Measurements from ENCODE around the gene SPHK1.

Gene SPHK1

DNA sequence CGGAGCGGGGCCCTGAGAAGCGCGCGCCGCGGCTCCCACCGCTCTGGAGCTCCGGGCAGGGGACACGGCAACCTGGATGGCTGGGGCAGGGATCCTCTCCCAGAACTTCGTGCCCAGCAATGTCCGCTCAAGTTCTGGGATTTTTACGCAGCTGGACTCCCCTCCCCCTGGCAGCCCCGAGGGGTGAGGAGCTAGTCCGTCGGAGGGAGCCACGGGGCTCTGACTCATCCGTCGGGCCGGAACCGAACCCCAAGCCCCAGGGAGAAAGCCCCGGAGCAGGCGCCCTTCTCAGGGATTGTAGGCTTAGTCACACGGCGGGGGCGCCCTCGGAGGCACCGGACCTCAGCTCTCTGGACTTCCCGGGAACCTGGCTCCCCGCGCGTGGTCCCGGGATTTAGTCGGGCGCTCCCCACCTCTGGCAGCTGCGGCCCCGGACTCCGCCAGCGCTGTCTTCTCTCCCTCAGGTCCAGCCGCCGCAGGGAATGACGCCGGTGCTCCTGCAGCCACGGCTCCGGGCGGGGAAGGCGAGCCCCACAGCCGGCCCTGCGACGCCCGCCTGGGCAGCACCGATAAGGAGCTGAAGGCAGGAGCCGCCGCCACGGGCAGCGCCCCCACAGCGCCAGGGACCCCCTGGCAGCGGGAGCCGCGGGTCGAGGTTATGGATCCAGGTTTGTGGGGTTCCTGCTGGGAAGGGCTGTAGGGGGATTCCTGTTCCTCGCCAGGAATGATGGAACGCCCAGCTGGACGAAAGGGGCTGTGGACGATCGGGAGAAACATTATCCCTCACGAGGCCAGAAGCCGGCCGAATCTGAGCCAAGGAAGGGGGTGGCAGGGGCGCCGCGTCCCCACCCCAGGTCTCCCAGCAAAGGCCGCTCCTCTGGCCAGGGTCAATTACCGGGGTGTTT, 830 bp downstream of the SPHK1 start:
- DNase-seq, result peak; percentile 38

DNA sequence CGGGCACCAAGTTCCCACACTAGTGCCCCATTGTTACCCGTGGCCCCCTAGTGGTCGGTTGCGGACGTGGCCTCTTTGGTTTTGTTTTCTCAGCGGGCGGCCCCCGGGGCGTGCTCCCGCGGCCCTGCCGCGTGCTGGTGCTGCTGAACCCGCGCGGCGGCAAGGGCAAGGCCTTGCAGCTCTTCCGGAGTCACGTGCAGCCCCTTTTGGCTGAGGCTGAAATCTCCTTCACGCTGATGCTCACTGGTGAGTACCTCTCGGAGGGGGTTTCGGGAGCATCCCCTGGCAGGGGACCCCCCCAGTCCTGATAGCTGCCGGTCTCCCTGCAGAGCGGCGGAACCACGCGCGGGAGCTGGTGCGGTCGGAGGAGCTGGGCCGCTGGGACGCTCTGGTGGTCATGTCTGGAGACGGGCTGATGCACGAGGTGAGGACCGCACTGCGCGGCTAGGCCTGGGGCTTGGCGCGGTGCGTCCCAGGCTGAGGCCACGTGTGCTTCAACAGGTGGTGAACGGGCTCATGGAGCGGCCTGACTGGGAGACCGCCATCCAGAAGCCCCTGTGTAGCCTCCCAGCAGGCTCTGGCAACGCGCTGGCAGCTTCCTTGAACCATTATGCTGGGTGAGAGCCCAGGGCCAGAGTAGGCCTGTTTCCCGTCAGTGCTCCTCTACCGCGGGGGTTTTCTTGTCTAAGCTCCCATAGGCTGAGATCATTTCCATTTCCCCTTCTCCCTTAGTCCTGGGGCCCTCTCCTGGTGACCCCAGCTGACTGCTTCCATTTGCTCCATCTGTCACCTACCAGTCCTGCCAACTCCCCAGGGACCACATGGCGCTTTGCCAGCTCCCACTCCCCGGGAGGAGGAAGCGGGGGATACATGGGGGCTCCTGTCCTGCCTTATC, 1.7 kb downstream of the SPHK1 start:
- DNase-seq, result peak; percentile 39

DNA sequence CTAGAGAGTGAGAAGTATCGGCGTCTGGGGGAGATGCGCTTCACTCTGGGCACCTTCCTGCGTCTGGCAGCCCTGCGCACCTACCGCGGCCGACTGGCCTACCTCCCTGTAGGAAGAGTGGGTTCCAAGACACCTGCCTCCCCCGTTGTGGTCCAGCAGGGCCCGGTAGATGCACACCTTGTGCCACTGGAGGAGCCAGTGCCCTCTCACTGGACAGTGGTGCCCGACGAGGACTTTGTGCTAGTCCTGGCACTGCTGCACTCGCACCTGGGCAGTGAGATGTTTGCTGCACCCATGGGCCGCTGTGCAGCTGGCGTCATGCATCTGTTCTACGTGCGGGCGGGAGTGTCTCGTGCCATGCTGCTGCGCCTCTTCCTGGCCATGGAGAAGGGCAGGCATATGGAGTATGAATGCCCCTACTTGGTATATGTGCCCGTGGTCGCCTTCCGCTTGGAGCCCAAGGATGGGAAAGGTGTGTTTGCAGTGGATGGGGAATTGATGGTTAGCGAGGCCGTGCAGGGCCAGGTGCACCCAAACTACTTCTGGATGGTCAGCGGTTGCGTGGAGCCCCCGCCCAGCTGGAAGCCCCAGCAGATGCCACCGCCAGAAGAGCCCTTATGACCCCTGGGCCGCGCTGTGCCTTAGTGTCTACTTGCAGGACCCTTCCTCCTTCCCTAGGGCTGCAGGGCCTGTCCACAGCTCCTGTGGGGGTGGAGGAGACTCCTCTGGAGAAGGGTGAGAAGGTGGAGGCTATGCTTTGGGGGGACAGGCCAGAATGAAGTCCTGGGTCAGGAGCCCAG, 2.8 kb downstream of the SPHK1 start:
- DNase-seq, result no peak

DNA sequence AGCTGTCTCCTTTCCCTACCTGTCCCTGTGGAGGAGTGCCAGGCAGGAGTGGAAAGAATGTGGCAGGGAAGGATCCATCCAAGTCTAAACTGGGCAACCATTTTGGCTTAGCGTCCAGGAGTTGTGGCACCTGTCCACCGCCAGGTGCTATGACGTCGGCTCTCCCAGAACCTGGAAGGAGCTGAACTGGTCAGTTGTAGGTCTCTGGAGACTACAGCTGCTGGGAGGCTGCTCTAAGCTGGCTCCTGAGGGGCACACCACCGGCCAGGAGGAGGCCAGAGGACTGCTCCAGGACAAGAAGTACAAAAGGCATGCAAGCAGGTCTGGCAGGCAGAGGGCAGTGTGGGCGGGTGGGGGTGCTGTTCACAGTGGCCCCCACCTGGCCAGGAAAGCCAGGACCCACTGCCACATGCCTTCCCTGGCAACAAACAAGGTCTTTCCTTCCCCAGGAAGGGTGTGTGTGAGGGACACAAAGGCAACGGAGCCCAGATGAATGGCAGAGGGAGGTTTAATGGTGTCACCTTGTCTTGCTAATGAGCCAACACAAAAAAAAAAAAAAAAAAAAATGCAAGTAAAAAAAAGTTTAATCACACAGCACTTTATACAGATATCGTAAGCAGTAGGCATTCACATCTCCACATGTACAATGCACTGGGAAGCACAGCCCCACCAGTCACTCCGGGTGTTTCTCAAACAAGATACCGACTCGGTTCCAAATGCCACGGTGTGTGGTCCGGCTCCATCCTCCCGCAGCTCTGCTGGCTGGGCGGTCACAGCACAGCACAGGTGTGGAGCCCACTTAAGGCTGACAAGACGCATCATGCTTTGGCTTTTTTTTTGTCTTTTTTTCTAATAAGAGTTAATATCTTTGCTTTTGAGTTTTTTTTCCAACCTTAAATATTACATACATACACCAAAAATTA, 4.8 kb downstream of the SPHK1 start:
- no peak for DNase-seq

DNA sequence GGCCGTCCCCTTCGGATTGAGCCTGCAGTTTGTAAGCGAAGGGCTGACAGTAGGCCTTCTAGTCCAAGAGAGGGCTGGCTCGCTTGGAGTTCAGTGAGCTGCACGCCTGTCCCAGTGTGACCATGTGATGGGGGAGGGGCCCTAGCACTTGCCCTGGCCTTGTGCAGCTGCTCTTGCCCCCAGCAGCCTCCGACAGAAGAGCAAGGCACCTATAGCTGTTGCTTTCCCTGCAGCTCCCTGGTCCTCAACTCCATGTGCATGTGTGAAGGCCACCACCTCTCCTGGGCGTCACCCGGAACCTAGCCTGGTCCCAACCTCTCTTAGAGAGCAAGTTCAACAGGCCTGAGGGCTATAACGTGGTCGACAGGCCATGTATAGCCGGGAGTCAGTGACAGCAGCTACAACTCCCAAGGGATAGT, 5.6 kb downstream of the SPHK1 start:
- no peak for DNase-seq

DNA sequence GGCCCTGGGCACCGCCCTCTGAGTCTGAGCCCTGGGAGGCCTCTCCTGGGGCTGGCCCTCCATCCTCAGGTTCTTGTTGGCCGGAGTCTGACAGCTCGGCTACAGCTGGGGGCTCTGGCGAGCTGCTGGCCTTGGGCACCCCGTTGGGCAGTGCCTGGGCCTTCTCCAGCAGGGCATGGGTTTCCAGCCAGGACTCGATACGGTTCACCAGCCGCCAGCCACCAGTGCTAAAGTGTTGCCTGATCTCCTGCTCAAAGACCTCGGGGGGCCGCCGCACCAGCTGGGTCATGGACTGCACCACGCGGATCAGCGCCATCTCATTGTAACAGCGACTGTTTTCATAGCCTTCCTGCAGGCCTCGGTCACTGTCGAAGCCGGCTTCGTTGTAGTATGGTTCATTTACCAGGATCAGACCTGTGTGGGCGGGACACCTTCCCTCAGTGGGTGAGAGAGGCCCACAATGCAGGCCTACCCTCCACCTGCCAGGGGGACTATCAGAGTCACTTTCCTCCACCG, 6.8 kb downstream of the SPHK1 start:
- DNase-seq, result no peak

DNA sequence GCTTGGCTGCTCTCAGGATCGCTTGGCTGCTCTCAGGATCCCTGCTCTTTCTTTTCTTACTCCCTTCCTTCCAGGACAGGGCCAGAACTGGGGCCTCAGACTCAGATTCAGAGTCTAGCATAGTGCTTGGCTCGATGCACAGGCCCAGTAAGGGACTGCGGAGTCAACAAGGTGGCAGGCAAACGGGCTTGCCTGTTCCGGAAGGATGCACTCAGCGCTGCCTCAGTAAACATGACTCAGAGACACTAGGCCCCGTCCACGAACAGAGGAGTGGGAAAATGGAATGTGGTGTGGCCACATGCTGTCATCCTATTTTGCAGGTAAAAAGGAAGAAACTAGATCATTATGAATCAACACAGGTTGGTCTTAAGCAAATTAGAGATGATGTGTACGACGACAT, 9.8 kb downstream of the SPHK1 start:
- DNase-seq, result no peak

DNA sequence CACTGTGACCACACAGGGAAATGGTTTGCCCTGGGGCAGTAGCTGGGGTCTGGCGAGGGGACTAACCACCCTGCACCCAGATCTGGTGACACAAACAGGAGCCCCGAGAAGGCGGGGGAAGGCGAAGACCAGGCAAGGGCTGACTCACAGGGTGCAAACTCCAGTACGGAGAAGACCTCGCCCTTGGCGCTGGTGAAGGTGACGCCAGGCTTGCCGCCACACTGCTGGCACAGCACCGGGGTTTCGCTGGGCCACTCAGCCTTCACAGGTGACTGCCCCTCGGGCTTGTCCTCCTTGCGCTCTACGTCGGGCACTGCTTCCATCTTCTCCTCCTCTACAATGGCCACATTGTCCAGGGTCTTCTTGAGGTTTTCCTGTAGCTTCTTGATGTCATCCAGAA, 11.6 kb downstream of the SPHK1 start:
- DNase-seq, result no peak

DNA sequence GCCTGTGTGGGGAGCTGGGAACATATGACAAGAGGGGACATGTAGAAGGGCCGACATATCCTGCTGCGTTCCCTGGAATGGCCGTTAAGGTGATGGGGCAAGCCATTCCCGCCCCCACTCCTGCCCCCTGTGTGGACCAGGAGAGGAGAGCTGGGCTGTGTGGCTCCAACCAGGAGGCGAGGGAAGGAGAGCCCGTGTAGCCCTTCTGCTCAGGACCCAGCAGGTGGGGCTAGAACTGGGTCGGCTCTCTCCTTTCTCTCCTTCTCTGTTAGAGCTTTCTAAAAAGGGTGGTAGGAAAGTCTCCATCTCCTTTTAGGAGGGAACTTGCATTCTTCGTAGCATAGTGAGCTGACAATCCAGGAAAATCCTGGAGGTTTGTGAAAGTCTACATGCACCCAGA, 12.8 kb downstream of the SPHK1 start:
- no peak for DNase-seq

DNA sequence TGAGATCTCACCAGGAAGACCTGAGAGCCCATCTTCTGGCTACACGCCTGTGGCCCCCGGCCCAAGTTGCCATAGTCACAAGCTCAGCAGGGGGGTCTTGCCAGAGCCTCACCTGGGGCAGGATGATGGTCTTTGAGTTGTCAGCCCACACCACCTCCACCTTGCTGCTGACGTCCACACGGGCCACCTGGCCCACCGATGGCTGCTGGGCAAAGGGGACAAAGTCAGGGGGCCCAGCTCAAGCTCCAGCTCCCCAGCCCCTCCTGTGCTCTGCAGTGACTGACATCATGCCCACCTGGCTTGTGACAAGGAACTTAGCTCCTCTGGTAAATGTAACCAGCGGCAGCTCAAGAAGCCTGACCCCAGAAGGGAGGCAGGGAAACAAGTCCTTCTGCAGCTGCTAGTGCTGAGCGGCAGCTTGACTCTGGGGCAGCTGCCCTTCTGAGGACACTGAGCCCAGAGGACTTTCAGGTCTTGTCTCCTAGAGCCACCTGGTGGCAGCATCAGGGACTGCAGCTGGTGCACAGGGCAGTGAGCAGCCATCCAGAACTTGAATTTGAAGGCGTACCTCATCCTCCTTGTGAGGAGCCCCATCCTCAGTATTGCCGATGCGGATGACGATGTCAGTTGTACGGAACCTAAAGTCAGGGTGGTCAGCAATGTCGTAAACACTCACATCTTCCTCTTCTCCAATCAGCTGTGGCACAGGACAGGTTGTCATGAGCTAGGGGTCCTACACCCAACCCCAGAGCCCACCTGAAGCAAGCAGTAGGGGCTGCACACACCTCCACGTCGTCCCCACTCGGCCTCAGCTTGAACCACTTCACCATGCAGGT, 13.5 kb downstream of the SPHK1 start:
- no peak for DNase-seq

DNA sequence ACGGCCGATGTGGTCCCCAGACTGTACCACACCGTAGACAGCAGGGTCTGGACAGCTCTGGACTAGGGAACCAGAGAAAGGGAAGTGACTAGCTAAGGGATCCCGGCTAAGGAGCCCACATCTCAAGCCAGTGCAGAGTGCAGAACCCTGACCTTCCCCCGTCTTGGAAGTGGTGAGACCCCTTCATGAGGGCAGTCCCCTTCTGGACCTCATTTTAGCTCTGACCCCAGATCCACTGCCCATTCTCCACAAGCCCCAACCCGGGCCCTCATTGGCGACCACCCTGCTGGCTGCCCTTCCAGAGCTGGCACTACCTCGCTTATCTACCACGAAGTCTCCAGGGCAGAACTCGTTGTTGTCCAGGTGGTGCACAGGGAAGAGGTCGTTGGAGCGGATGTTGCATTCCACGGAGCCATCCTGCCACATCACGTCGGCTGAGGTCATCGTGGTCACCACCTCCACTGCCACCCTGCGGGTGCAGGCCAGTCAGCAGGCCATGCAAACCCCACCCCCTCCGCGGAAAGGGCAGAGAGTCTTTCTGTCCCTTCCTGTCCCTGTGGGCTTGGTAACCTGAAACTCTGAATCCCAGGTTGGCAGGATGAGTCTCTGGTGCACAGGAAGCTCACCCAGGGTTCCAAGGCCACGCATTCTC, 14.2 kb downstream of the SPHK1 start:
- no peak for DNase-seq

DNA sequence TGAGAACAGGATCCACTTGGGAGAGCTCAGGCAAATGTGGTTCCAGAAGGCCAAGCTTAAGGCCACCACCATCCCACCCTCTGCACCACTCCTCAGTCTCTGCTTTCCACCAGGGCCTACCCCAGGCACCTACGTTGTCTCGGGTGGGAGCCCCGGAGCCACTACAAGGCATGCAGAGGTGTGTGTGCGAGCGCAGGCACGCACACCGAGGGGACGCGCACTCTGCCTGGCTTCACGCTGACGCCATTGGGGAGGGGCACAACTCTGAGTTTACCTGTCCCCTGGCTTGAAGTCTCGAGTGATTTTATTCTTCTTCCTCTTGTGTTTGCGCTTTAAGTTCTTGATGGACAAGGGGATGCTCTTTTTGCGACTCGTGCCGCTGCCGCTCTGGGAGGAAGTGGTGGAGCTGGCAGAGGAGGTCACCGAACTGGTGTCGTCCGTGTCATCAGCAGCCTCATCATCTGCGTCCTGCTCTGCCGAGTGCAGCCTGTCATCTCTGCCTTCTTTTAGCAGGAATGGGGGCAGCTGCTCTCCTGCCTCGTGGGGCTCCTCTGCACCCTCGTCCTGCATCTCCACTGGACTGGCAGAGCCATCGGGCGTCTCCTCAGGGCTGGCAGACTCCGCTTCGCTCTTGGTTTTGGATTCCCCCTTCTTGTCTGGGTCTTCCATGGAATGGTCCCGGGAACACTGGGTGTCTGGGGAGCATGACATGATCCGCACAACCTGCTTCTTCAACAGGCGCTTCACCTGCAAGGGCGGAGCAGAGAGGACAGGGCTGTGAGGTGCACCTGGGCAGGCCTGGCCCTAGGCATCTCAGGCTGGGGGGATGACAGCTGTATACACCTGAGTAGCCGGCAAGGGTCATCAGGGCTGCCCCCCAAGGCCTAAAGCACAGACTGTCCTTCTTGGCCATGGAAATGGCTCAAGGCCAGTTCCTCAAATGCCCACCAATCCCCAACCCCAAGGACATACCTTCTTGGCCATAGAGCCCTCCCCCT, 15.1 kb downstream of the SPHK1 start:
- DNase-seq, result no peak

DNA sequence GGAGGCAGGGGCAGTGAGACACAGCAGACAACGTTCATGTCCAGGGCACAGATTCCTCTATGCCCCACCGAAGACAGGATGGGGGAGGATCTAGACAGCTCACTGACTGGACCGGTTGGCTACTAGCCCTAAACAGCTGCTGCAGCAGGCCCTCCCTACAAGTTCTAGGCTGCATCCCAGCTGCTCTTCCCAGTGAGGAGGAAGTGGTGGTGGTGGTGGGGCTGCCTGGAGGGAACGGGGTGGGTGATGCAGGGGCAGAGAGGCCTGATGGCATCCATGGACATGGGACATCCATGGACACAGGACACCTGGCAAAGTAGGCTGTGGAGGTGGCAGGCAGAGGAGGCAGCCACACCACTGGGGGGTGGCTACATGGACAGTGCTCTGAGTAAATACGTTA, 18.3 kb downstream of the SPHK1 start:
- no peak for DNase-seq

DNA sequence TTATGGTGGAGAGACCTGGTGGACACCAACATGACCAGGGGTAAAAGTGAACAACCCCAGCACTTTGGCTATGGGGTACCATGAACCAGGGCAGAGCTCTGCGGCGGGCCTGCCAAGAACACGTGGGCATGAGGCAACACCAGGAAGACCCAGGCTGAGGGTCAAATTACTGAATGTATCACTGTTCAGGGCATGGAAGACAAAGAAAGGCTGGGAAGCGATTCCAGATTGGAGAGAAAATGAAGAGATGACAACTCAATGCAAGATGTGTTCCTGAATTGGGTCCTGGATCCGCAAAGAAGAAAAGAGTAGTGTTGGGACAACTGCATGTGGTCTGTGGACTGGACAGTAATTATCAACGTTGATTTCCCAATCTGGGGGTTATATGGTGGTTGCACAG, 19.8 kb downstream of the SPHK1 start:
- no peak for DNase-seq

DNA sequence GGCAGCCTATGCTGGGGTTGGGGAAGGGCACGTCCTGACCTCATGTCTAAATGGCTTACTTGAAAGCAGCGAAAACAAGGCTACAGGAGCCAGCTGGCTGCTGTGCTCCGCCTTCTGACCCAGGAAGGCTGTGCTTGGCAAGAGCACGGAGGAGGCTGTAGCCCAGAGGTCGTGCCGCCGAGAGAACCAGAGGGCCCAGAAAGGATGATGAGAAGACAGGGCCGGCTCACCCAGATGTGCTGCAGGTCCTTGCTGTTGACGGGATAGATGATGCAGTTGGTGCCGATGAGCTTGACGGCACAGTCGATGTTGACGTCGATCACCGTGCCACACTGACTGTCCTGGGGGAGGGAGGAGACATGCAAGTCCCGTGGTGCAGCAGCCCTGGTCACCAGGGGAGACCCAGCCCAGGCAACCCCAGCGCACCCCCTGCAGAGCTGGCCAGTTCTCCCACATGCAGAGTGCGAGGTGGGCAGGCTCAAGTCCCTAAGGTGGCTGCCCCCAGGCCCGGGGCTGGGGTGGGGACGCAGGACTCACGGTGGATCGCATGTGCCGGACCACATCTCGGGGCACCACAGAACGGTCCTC, 20.7 kb downstream of the SPHK1 start:
- no peak for DNase-seq

DNA sequence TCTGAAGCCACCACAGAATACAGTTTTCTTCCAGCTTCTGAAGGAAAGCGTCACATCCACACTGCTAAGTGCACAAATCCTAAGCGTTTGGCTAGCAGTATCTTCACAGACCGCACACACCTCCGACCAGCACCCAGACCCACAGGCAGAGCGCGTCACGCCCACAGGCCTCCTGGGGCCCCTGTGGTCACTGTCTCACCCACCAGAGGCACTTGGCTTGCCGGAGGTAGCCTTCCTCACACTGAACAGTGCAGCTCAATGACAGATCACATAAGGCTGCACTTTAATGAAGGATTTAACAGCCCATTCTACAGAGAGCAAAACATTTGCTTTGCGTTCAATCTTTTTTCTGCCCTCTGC, 21.2 kb downstream of the SPHK1 start:
- DNase-seq, result no peak

DNA sequence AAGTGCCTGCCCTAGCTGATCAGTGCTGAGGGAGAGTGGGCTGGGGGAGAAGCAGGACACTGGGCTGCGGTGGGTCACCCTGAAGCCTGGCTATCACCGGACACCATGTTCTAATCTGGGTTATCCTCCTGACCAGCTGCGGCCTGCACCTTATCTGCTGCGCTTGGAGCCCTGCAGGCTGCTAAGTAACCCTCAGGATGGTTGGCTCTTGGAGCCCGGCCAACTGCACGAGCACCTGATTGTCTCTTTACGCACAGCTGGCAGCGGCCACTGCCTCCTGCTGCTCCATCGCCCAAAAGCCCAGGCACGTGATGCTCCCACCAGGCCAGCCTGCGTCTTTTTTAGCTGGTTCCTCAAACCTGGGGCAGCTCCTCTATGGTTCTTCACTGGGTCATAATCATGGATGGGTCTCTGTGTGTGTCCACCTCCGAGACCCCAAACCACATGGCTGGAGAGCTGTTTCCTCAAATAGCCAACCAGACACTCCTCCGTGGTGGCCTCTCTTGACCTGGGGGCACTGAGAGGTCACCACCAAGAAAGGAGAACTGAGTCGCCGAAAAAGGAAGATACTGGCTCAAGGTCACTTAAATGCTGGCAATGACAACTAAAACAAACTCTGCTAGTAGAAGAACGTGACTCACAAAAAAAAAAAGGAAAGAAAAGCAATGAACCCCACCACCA, 21.7 kb downstream of the SPHK1 start:
- no peak for DNase-seq

DNA sequence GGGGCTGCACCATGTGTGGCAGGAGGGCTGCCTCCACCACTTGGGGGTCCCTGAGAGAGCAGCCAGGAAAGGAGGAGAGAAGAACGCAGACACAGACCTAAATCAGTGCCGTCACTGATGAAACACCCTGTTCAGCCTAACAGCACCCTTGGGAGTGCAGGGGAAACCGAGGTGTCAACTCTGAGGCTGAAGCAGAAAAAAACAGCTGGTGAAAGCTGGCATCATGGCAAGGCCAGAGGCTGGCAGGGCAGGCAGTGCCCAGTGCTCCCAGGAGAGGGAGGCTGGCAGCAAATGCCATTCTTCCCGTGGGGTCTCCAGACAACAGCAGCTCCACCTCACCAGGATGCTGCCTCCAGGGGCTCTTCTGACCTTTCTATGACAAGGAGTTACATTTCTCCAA, 23.1 kb downstream of the SPHK1 start:
- DNase-seq, result no peak

Measured in activated gamma-delta T cell (primary cell).